ENCODE data around the gene TAS2R46.
"Not testable (repeated sequence)": the region's sequence is repeated elsewhere in the genome, so short reads cannot be mapped to it uniquely, and the experiment has no call there.

TAS2R46 gene

GRCh38 chr12:11078246-11078645 is 16.2 kb upstream of the TAS2R46 start:
- H3K9me3 ChIP-seq (ENCODE audit: control insufficient read depth in 2 of 2, low read length in 2 of 2) = no peaks in the 10 kb centered on the region
- no peak overlapping the region for H3K4me3 ChIP-seq (ENCODE audit: low read length in 2 of 2)
- no peaks in the 10 kb centered on the region for H3K27me3 ChIP-seq (ENCODE audit: control insufficient read depth in 1 of 2, insufficient read depth in 2 of 2, low read length in 2 of 2)
- H3K36me3 ChIP-seq (ENCODE audit: control insufficient read depth in 2 of 2, insufficient read depth in 2 of 2, low read length in 2 of 2) = no peaks in the 10 kb centered on the region
- no peaks in the 10 kb centered on the region for H3K4me1 ChIP-seq (ENCODE audit: control insufficient read depth, insufficient read depth, low read length)
- H3K9ac ChIP-seq (ENCODE audit: low read length in 2 of 2) = no peak overlapping the region
- H3K27ac ChIP-seq (ENCODE audit: low read length) = no peak overlapping the region

- H3K27ac ChIP-seq (ENCODE audit: low read length) = no peak overlapping the region
- no peak overlapping the region for H3K9ac ChIP-seq (ENCODE audit: low read length in 2 of 2)
- H3K9me3 ChIP-seq (ENCODE audit: control insufficient read depth in 2 of 2, low read length in 2 of 2) = no peaks in the 10 kb centered on the region
- no peaks in the 10 kb centered on the region for H3K4me1 ChIP-seq (ENCODE audit: control insufficient read depth, insufficient read depth, low read length)
- H3K36me3 ChIP-seq (ENCODE audit: control insufficient read depth in 2 of 2, insufficient read depth in 2 of 2, low read length in 2 of 2) = no peaks in the 10 kb centered on the region
- H3K4me3 ChIP-seq (ENCODE audit: low read length in 2 of 2) = no peak overlapping the region
- no peaks in the 10 kb centered on the region for H3K27me3 ChIP-seq (ENCODE audit: control insufficient read depth in 1 of 2, insufficient read depth in 2 of 2, low read length in 2 of 2)
These were observed 13.5 kb upstream of the TAS2R46 start for GRCh38 chr12:11075642-11076041.

- Histone ChIP-seq H3K4me1 (ENCODE audit: control insufficient read depth, insufficient read depth, low read length) (no peaks in the 10 kb centered on the region), H3K4me3 (ENCODE audit: low read length in 2 of 2) (no peak overlapping the region), H3K9ac (ENCODE audit: low read length in 2 of 2) (no peak overlapping the region), H3K27ac (ENCODE audit: low read length) (no peak overlapping the region), H3K27me3 (ENCODE audit: control insufficient read depth in 1 of 2, insufficient read depth in 2 of 2, low read length in 2 of 2) (no peaks in the 10 kb centered on the region), H3K36me3 (ENCODE audit: control insufficient read depth in 2 of 2, insufficient read depth in 2 of 2, low read length in 2 of 2) (no peaks in the 10 kb centered on the region), H3K9me3 (ENCODE audit: control insufficient read depth in 2 of 2, low read length in 2 of 2) (no peaks in the 10 kb centered on the region)
These were observed 9.3 kb upstream of the TAS2R46 start for GRCh38 chr12:11071414-11071813.

GRCh38 chr12:11070999-11071398 is 8.9 kb upstream of the TAS2R46 start:
- no peaks in the 10 kb centered on the region for H3K9me3 ChIP-seq (ENCODE audit: control insufficient read depth in 2 of 2, low read length in 2 of 2)
- H3K4me1 ChIP-seq (ENCODE audit: control insufficient read depth, insufficient read depth, low read length) = no peaks in the 10 kb centered on the region
- no peak overlapping the region for H3K4me3 ChIP-seq (ENCODE audit: low read length in 2 of 2)
- H3K36me3 ChIP-seq (ENCODE audit: control insufficient read depth in 2 of 2, insufficient read depth in 2 of 2, low read length in 2 of 2) = no peaks in the 10 kb centered on the region
- H3K27me3 ChIP-seq (ENCODE audit: control insufficient read depth in 1 of 2, insufficient read depth in 2 of 2, low read length in 2 of 2) = no peaks in the 10 kb centered on the region
- no peak overlapping the region for H3K27ac ChIP-seq (ENCODE audit: low read length)
- H3K9ac ChIP-seq (ENCODE audit: low read length in 2 of 2) = no peak overlapping the region

DNA sequence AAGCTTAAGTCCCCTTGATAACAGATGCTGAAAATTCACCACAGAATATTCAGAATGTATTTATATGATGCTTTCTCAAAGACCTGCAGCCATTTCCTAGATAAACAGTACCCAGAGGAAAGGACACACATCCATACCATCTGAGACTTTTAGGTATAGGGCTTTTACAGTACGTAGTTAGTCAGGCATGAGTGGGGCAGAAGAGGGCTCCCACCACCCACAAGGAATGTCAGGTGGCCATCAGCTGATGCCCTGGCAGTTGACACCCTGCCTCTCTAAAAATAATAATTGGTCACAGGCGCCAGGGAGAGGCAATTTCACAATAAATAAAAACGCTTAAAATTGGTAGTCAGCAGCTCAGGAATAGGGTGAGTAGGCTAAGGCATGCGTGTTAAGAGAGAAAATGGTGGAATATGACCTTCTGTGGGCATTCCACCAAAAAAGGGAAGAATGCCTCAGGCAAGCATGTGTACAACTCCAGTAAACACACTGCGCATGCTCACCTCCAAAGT is 7.8 kb upstream of the TAS2R46 start:
- H3K9ac ChIP-seq (ENCODE audit: low read length in 2 of 2) = no peak overlapping the region
- H3K9me3 ChIP-seq (ENCODE audit: control insufficient read depth in 2 of 2, low read length in 2 of 2) = no peaks in the 10 kb centered on the region
- H3K27me3 ChIP-seq (ENCODE audit: control insufficient read depth in 1 of 2, insufficient read depth in 2 of 2, low read length in 2 of 2) = no peaks in the 10 kb centered on the region
- no peaks in the 10 kb centered on the region for H3K36me3 ChIP-seq (ENCODE audit: control insufficient read depth in 2 of 2, insufficient read depth in 2 of 2, low read length in 2 of 2)
- no peaks in the 10 kb centered on the region for H3K4me1 ChIP-seq (ENCODE audit: control insufficient read depth, insufficient read depth, low read length)
- H3K4me3 ChIP-seq (ENCODE audit: low read length in 2 of 2) = no peak overlapping the region
- no peak overlapping the region for H3K27ac ChIP-seq (ENCODE audit: low read length)

GRCh38 chr12:11067514-11067913 is 5.4 kb upstream of the TAS2R46 start:
- Histone ChIP-seq H3K36me3 (ENCODE audit: control insufficient read depth in 2 of 2, insufficient read depth in 2 of 2, low read length in 2 of 2) (no peaks in the 10 kb centered on the region), H3K4me1 (ENCODE audit: control insufficient read depth, insufficient read depth, low read length) (no peaks in the 10 kb centered on the region), H3K9ac (ENCODE audit: low read length in 2 of 2) (no peak overlapping the region), H3K27me3 (ENCODE audit: control insufficient read depth in 1 of 2, insufficient read depth in 2 of 2, low read length in 2 of 2) (no peaks in the 10 kb centered on the region), H3K27ac (ENCODE audit: low read length) (no peak overlapping the region), H3K9me3 (ENCODE audit: control insufficient read depth in 2 of 2, low read length in 2 of 2) (no peaks in the 10 kb centered on the region), H3K4me3 (ENCODE audit: low read length in 2 of 2) (no peak overlapping the region)

GRCh38 chr12:11059784-11060183 is 2.3 kb downstream of the TAS2R46 start:
- Histone ChIP-seq H3K9ac (ENCODE audit: low read length in 2 of 2) (no peak overlapping the region), H3K27ac (ENCODE audit: low read length) (no peak overlapping the region), H3K36me3 (ENCODE audit: control insufficient read depth in 2 of 2, insufficient read depth in 2 of 2, low read length in 2 of 2) (no peaks in the 10 kb centered on the region), H3K9me3 (ENCODE audit: control insufficient read depth in 2 of 2, low read length in 2 of 2) (no peaks in the 10 kb centered on the region), H3K4me3 (ENCODE audit: low read length in 2 of 2) (no peak overlapping the region), H3K4me1 (ENCODE audit: control insufficient read depth, insufficient read depth, low read length) (no peaks in the 10 kb centered on the region), H3K27me3 (ENCODE audit: control insufficient read depth in 1 of 2, insufficient read depth in 2 of 2, low read length in 2 of 2) (no peaks in the 10 kb centered on the region)

GRCh38 chr12:11059041-11059440 is 3.1 kb downstream of the TAS2R46 start:
- no peak overlapping the region for H3K4me3 ChIP-seq (ENCODE audit: low read length in 2 of 2)
- H3K4me1 ChIP-seq (ENCODE audit: control insufficient read depth, insufficient read depth, low read length) = no peaks in the 10 kb centered on the region
- H3K9ac ChIP-seq (ENCODE audit: low read length in 2 of 2) = no peak overlapping the region
- no peak overlapping the region for H3K27ac ChIP-seq (ENCODE audit: low read length)
- H3K36me3 ChIP-seq (ENCODE audit: control insufficient read depth in 2 of 2, insufficient read depth in 2 of 2, low read length in 2 of 2) = no peaks in the 10 kb centered on the region
- H3K27me3 ChIP-seq (ENCODE audit: control insufficient read depth in 1 of 2, insufficient read depth in 2 of 2, low read length in 2 of 2) = no peaks in the 10 kb centered on the region
- no peaks in the 10 kb centered on the region for H3K9me3 ChIP-seq (ENCODE audit: control insufficient read depth in 2 of 2, low read length in 2 of 2)

- H3K4me1 ChIP-seq (ENCODE audit: control insufficient read depth, insufficient read depth, low read length) = no peaks in the 10 kb centered on the region
- H3K36me3 ChIP-seq (ENCODE audit: control insufficient read depth in 2 of 2, insufficient read depth in 2 of 2, low read length in 2 of 2) = no peaks in the 10 kb centered on the region
- H3K27ac ChIP-seq (ENCODE audit: low read length) = no peak overlapping the region
- H3K9ac ChIP-seq (ENCODE audit: low read length in 2 of 2) = no peak overlapping the region
- no peak overlapping the region for H3K4me3 ChIP-seq (ENCODE audit: low read length in 2 of 2)
- no peaks in the 10 kb centered on the region for H3K27me3 ChIP-seq (ENCODE audit: control insufficient read depth in 1 of 2, insufficient read depth in 2 of 2, low read length in 2 of 2)
- no peaks in the 10 kb centered on the region for H3K9me3 ChIP-seq (ENCODE audit: control insufficient read depth in 2 of 2, low read length in 2 of 2)
These were observed 6.8 kb downstream of the TAS2R46 start for GRCh38 chr12:11055306-11055705.

GRCh38 chr12:11049806-11050531 is 12.1 kb downstream of the TAS2R46 start:
- H3K27me3 ChIP-seq (ENCODE audit: control insufficient read depth in 1 of 2, insufficient read depth in 2 of 2, low read length in 2 of 2); H3K4me3 ChIP-seq (ENCODE audit: low read length in 2 of 2); H3K4me1 ChIP-seq (ENCODE audit: control insufficient read depth, insufficient read depth, low read length); H3K27ac ChIP-seq (ENCODE audit: low read length); H3K9ac ChIP-seq (ENCODE audit: low read length in 2 of 2); H3K36me3 ChIP-seq (ENCODE audit: control insufficient read depth in 2 of 2, insufficient read depth in 2 of 2, low read length in 2 of 2); H3K9me3 ChIP-seq (ENCODE audit: control insufficient read depth in 2 of 2, low read length in 2 of 2): not testable (repeated sequence)

DNA sequence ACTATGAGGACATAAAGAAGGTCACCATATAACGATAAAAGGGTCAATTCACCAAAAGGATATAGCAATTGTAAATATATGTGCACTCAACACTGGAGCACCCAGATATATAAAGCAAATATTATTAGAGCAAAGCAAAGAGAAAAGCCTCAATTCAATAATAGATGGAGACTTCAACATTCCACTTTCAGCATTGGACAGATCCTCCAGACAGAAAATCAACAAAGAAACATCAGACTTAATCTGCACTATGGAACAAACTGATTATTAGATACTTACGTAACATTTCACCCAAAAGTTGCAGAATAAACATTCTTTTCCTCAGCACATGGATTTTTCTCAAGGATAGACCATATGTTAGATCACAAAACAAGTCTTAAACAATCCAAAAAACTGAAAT is 20.7 kb downstream of the TAS2R46 start:
- H3K9me3 ChIP-seq (ENCODE audit: control insufficient read depth in 2 of 2, low read length in 2 of 2); H3K27ac ChIP-seq (ENCODE audit: low read length); H3K4me1 ChIP-seq (ENCODE audit: control insufficient read depth, insufficient read depth, low read length); H3K36me3 ChIP-seq (ENCODE audit: control insufficient read depth in 2 of 2, insufficient read depth in 2 of 2, low read length in 2 of 2); H3K4me3 ChIP-seq (ENCODE audit: low read length in 2 of 2); H3K9ac ChIP-seq (ENCODE audit: low read length in 2 of 2); H3K27me3 ChIP-seq (ENCODE audit: control insufficient read depth in 1 of 2, insufficient read depth in 2 of 2, low read length in 2 of 2): not testable (repeated sequence)
